ENCODE measurements around the gene SLC7A7. TPM values are rescaled to one million over a fixed set of nuclear protein-coding genes. Genes with fewer than 3 reads are reported as not detected.
"Not testable (repeated sequence)": the region's sequence is repeated elsewhere in the genome, so short reads cannot be mapped to it uniquely, and the experiment has no call there.

Gene SLC7A7
- 10 to 100 TPM in 1 of 5 donors, 1 to 10 TPM in 4; 8.8 to 11.2 (median 9.5) TPM for polyA plus RNA-seq (ENCODE audit: insufficient read depth in 1 of 5, insufficient read length in 5 of 5, low replicate concordance in 1 of 5)
- long read RNA-seq, donor 1, result 0 reads
- long read RNA-seq, donor 2, result 0 reads
- long read RNA-seq, donor 3, partial matches to known transcripts, result 0 of 16 reads
- long read RNA-seq, donor 3, other reads (novel, unspliced or antisense), result 13 of 16 reads
- long read RNA-seq, donor 4, partial matches to known transcripts, result 0 of 1 reads
- long read RNA-seq, donor 4, other reads (novel, unspliced or antisense), result 0 of 1 reads
- long read RNA-seq, donor 5, partial matches to known transcripts, result 176 of 308 reads
- long read RNA-seq, donor 5, other reads (novel, unspliced or antisense), result 131 of 308 reads
- long read RNA-seq, donor 6, partial matches to known transcripts, result 42 of 156 reads
- long read RNA-seq, donor 6, other reads (novel, unspliced or antisense), result 109 of 156 reads
- long read RNA-seq, donor 7, partial matches to known transcripts, result 67 of 169 reads
- long read RNA-seq, donor 7, other reads (novel, unspliced or antisense), result 99 of 169 reads
- long read RNA-seq, donor 8, result 0 reads

DNA sequence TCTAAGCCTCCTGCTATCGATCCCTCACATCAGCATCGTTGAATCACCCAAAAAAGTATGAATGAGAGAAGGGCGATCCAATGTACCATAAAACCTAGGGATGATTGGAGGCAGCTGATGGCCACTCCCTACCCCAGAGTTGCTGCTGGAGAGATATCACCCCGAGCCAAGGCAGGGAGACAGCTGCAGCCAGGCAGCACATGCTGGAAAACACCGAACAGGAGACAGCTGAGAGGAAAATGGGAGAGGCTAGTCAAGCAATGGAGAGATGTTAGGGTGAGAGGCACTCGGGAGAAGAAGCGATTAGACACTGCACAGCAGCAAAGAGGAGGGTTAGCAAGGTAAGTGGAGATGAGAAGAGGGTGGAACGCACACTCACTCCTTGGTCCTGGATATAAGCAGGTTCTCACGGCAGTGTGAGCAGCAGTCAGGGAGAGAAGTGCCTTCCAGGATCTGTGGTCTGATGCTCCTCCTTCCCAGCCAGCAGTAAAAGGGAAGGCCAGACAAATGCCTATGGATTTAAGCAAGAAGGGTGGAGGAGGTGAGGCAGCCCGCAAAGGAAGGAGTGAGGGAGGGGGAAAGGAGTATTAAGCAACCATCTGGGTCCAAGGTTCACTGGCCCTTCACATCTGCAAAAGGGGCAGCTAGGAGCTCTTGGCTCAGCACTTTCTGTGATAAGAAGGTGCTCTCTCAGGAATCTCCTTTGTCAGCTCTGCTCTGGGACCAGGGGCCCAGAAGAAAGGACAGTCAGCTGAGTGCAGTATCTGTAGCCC lies at the start of gene SLC7A7:
SLC7A7 (minus strand) TSS at position 495 of the 773 bp plus-strand sequence. CDS start 2,037 bp downstream, outside the sequence.
- DNase-seq, result no peak

DNA sequence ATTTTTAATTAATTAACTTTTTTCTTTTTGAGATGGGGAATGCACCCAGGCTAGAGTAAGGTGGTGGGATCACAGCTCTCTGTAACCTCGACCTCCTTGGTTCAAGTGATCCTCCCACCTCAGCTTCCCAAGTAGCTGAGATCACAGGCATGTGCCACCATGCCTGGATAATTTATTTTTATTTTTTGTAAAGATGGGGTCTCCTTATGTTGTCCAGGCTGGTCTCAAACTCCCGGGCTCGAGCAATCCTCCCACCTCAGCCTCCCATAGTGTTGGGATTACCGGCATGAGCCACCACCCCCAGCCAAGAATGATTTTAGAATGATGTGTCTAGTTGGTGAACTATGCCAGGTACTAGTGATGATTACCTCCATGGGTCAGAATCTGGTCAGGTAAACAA lies 49.7 kb upstream of the SLC7A7 start:
- no peak for DNase-seq

DNA sequence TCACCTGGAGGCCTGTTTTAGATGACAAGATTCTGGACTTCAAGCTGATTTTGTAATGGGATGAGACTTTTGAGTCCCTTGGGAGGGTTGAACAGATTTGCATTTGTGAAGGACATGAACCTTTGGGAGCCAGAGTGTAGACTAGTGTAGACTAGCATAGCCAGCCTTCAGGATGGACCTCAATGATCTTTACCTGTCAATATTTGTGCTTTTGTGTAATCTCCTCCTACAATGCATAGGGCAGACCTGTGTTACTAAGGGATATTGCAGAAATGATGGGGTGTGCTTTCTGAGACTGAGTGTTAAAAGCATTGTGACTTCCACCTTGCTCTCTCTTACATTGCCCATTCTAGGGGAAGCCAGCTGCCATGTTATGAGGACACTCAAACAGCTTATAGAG lies 46.4 kb upstream of the SLC7A7 start:
- DNase-seq, result no peak

- not testable (repeated sequence) for DNase-seq
Measured at GRCh38 chr14:22860377-22860776, 45.1 kb upstream of the SLC7A7 start.

- DNase-seq, result no peak
Measured at GRCh38 chr14:22856428-22856827, 41.2 kb upstream of the SLC7A7 start.

- DNase-seq, result no peak
Measured at GRCh38 chr14:22854963-22855724, 39.9 kb upstream of the SLC7A7 start.

DNA sequence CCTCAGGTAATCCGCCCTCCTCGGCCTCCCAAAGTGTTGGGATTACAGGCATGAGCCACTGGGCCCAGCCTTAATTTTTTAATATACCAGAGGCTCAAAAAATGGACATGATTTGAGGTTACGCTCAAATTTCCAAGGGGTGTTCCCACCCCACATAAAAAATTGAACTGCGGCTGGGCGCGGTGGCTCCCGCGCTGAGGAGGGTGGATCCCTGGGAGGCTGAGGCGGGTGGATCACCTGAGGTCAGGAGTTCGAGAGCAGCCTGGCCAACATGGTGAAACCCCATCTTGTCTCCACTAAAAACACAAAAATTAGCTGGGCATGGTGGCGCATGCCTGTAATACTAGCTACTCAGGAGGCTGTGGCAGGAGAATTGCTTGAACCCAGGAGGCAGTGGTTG lies 39.1 kb upstream of the SLC7A7 start:
- not testable (repeated sequence) for DNase-seq

DNA sequence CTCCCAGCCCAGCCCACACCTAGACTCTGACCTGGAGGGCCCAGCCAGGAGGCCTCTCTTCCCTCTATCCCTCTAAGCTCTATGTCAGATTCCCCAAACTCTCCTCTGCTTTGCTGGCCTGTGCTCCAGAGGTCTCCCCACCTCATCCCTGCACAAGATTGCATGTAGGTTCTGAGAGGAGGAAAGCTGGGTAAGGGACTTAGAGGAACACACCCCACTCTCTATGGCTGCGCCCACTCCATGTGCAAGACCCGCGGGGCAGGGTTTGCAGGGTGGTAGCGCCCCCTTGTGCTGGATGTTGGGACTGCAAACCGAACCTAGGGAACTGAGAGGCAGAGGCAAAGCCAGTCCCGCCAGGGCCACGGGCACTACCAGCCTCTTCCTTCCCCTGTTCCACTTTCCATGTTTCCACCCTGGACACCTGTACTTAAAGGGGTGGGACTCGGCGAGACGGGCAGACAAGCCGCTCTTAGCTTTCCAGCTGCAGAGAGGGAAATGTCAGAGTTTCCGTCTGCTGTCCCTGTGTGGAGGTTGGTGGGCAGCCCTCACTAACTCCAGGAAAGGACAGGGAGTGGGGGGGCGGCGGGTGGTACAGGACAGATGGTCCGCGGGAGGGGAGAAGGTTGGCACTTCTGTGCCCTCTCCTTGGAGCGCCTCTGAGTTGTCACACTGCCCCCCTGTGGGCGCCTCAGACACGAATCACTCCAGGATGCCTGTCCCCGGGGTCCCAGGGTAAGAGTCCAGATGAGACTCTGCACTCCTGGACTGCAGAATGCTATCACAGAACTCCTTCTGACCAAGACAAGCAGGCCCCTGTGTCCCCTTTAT lies 37.9 kb upstream of the SLC7A7 start:
- DNase-seq, result peak; percentile 81 to 90

GRCh38 chr14:22852599-22852939 lies 37.3 kb upstream of the SLC7A7 start:
- no peak for DNase-seq

- not testable (repeated sequence) for DNase-seq
Measured at GRCh38 chr14:22852178-22852577, 36.9 kb upstream of the SLC7A7 start.

DNA sequence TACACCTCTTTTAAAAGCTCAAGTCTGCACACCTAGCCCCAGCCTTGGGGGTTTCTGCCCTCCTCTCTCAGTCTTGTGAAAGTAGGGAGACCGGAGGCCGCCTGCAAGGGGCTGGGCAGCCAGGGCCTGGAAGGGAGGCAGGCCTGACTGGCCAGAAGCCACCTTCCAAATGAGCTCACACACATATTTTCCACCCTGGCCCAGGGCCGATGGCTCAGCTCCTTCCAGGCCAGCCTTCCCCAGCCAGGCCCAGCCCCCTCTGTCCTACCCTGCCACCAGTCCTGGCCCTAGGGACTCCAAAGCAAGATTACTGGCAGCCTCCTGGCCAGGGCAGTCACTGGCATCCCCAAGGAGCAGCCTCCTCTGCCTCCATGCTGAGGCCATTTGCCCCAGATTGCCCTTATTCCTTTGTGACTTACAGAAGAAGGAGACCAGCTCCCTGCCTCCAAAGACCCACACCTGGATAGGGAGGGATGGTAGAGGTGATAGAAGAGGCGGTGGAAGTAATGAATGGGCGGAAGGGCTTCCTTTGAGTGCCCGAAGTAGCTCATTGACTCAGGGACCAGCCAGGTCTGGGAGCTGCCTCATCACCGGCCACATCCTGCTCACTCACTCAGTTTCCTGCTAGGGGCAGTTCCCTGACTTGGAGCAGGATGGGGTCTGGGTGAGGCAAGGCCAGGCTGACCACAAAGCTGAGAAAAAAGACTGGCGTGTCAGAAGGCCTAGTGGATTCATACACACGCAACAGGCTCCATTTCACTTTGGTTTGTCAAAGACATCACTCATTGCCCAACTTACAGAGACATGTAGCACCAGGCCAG lies 35.9 kb upstream of the SLC7A7 start:
- DNase-seq, result peak; percentile 88 to 92

GRCh38 chr14:22849212-22849819 lies 34.1 kb upstream of the SLC7A7 start:
- peak; percentile 51 to 52 for DNase-seq

DNA sequence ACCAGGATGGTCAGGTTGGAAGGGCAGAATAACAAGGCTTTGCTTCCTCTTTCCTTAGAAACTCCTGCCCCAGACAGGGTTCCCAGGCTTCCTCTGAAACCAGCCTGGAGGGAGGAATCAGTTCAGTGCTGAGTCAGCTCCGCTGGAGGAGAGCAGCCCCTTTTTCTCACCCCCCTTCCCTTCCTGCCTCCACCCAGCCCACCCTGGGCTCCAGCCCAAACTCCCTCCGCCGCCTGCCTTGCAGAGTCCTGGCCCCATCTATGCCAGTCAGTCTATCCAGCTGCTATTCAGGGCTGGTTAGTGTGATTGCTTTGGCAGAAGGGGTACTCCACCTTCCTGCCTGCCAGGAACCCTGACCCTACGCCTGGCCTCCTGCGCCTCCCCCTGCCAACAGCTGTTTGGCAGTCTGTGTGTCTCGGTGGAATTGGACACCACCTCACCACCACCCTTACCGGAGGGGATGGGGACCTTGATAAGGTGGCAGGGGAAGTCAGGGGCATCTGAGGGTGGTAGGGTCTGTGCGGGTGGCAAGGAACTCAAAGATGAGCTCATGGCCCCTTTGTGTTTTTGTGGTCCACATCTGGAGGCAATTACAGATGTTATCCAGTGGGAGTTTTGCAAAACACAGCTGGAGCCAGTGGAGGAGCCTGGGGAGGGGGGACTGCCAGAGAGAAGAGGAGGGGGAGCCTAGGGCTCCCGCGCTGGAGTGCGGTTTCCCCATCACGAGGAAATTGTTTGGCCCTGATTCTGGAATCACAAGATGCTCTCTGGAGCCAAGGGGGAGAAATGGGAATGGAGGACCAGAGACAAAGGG lies 33.3 kb upstream of the SLC7A7 start:
- peak; percentile 92 to 94 for DNase-seq

- DNase-seq, result no peak
Measured at GRCh38 chr14:22847661-22848341, 32.6 kb upstream of the SLC7A7 start.

DNA sequence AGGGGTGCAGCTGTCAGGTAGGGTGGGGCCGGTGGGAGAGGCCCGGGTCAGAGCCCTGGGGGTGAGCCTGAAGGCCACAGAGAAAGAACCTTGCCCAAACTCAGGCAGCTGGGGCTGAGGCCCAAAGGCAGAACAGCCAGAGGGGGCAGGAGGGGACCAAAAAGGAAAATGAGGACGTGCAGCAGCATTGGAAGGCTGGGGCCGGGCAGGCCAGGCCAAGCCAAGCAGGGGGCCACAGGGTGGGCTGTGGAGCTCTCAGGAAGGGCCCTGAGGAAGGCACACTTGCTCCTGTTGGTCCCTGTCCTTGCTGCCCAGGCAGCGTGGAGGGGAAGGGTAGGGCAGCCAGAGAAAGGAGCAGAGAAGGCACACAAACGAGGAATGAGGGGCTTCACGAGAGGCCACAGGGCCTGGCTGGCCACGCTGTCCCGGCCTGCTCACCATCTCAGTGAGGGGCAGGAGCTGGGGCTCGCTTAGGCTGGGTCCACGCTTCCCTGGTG lies 31.6 kb upstream of the SLC7A7 start:
- DNase-seq, result no peak

GRCh38 chr14:22845821-22846625 lies 30.8 kb upstream of the SLC7A7 start:
- DNase-seq, result no peak

DNA sequence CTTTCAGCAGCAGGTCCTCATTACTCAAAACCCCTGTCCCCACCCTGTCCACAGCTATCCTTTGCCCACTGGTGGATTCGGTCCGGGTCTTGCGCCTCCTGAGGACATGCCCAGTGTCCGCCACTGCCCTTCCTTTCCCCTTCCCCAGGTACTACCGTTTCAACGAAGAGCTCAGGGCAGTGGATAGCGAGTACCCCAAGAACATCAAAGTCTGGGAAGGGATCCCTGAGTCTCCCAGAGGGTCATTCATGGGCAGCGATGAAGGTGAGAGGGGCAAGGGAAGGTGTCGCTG lies 29.8 kb upstream of the SLC7A7 start:
- no peak for DNase-seq

All from right lung (tissue), 10 donors.